ENCODE results near the gene GMDS. TPM values are rescaled to one million over a fixed set of nuclear protein-coding genes. Genes with fewer than 3 reads are reported as not detected.

GMDS gene
- total and polyA plus RNA-seq, 2 donors (not counting 3 experiments of a cell fraction or from before 2014, with no cell fraction given) = 9.8 to 23.5 TPM

DNA sequence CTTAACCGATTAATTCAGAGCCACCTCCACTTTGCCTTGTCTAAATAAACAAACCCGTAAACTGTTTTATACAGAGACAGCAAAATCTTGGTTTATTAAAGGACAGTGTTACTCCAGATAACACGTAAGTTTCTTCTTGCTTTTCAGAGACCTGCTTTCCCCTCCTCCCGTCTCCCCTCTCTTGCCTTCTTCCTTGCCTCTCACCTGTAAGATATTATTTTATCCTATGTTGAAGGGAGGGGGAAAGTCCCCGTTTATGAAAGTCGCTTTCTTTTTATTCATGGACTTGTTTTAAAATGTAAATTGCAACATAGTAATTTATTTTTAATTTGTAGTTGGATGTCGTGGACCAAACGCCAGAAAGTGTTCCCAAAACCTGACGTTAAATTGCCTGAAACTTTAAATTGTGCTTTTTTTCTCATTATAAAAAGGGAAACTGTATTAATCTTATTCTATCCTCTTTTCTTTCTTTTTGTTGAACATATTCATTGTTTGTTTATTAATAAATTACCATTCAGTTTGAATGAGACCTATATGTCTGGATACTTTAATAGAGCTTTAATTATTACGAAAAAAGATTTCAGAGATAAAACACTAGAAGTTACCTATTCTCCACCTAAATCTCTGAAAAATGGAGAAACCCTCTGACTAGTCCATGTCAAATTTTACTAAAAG, 633.0 kb downstream of the GMDS start:
- H3K9me1 ChIP-seq (replicated peaks; ENCODE audit: control insufficient read depth, extremely low read depth, insufficient read depth, low read length) = no peaks in the 10 kb centered on the region
- peaks cover 5 to 12% of the 10 kb centered on the region in 2 experiments for H3K27me3 ChIP-seq (ENCODE audit: control insufficient read depth in 2 of 2, insufficient read depth in 2 of 2, low read length in 2 of 2)
- peak overlapping the region; percentile 81 to 89 (median 87) for H3K4me3 ChIP-seq (replicated peaks in 1 of 3; ENCODE audit: insufficient read depth in 1 of 3, low read depth in 1 of 3, low read length in 3 of 3)
- TF ChIP-seq POLR2A (IDR thresholded peaks at IDR 0.05; ENCODE audit: low read depth, low read length) (no peak), MYC (IDR thresholded peaks at IDR 0.05; ENCODE audit: low read depth, low read length) (no peak)
- intact Hi-C loops (cut with micrococcal nuclease) (loop anchor here (2.0 to 10.0 kb wide), 6 partner anchors 74 to 1452 kb away; partner anchors contain the start of genes RIPK1 and WRNIP1), dilution Hi-C loops (cut with MboI; ENCODE audit: extremely low pct_ligation_motif_present, low sequenced_read_pairs) (loop anchor here (25.0 kb wide), 1 partner anchor 500 kb away; no protein-coding TSS in a partner anchor)
- H3K4me2 ChIP-seq (ENCODE audit: insufficient read depth, low read length) = peak overlapping the region; percentile 94
- FAIRE-seq (no peak), DNase-seq (ENCODE audit: low read depth, low spot score) (peak; percentile 48)
- peak overlapping the region; percentile 89 for H3K9ac ChIP-seq (replicated peaks; ENCODE audit: extremely low read depth, insufficient read depth, low read length)
- no peaks in the 10 kb centered on the region for H3K9me3 ChIP-seq (replicated peaks; ENCODE audit: control insufficient read depth, insufficient read depth, low read length)
- ChIA-PET POLR2A (interaction anchor here (0.7 to 1.2 kb wide), 2 partner anchors 173 to 492 kb away, joined by 3 to 5 read pairs; no protein-coding TSS in a partner anchor), CTCF (interaction anchor here (0.7 to 3.5 kb wide), 14 partner anchors 7 to 1022 kb away, joined by 3 to 49 read pairs (median 4); no protein-coding TSS in a partner anchor)
- H3K4me1 ChIP-seq (ENCODE audit: control insufficient read depth, extremely low read depth, insufficient read depth, low read length) = peaks cover 22% of the 10 kb centered on the region
- no peak overlapping the region for H2AFZ ChIP-seq (ENCODE audit: low read depth, low read length)
- peak overlapping the region; percentile 81 for H3K27ac ChIP-seq (ENCODE audit: insufficient read depth, low read depth, low read length)
- TSS peak; percentile 41 for BruUV-seq (replicated peaks)
- peaks cover 4% of the 10 kb centered on the region for H4K20me1 ChIP-seq (replicated peaks; ENCODE audit: control insufficient read depth, extremely low read depth, insufficient read depth, low read length)
- peaks cover 62% of the 10 kb centered on the region for H3K79me2 ChIP-seq (ENCODE audit: control insufficient read depth, insufficient read depth, low read length)
- H3K36me3 ChIP-seq (ENCODE audit: control insufficient read depth in 2 of 2, extremely low read depth in 1 of 2, insufficient read depth in 2 of 2, low read length in 2 of 2) = no peaks in the 10 kb centered on the region

DNA sequence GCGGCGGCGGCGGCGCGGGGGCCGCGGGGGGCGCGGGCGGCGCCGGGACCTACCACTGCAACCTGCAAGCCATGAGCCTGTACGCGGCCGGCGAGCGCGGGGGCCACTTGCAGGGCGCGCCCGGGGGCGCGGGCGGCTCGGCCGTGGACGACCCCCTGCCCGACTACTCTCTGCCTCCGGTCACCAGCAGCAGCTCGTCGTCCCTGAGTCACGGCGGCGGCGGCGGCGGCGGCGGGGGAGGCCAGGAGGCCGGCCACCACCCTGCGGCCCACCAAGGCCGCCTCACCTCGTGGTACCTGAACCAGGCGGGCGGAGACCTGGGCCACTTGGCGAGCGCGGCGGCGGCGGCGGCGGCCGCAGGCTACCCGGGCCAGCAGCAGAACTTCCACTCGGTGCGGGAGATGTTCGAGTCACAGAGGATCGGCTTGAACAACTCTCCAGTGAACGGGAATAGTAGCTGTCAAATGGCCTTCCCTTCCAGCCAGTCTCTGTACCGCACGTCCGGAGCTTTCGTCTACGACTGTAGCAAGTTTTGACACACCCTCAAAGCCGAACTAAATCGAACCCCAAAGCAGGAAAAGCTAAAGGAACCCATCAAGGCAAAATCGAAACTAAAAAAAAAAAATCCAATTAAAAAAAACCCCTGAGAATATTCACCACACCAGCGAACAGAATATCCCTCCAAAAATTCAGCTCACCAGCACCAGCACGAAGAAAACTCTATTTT, 633.7 kb downstream of the GMDS start:
- intact Hi-C loops (cut with micrococcal nuclease) = loop anchor here (2.0 to 10.0 kb wide), 7 partner anchors 75 to 1453 kb away; partner anchors contain the start of genes GMDS, RIPK1 and WRNIP1

More for the DNA sequence above, 633.7 kb downstream of the GMDS start:
- CTCF ChIA-PET = interaction anchor here (0.7 to 3.5 kb wide), 19 partner anchors 8 to 1023 kb away, joined by 3 to 49 read pairs (median 4); no protein-coding TSS in a partner anchor
- DNase-seq (ENCODE audit: low read depth, low spot score) (peak; percentile 52), FAIRE-seq (no peak)
- H3K27me3 ChIP-seq (ENCODE audit: control insufficient read depth in 2 of 2, insufficient read depth in 2 of 2, low read length in 2 of 2) = peaks cover 5 to 12% of the 10 kb centered on the region in 2 experiments
- no TSS peak for BruUV-seq (replicated peaks)
- H3K4me1 ChIP-seq (ENCODE audit: control insufficient read depth, extremely low read depth, insufficient read depth, low read length) = peaks cover 15% of the 10 kb centered on the region
- no peaks in the 10 kb centered on the region for H3K9me3 ChIP-seq (replicated peaks; ENCODE audit: control insufficient read depth, insufficient read depth, low read length)
- H2AFZ ChIP-seq (ENCODE audit: low read depth, low read length) = peak overlapping the region; percentile 26
- peak overlapping the region; percentile 81 for H3K27ac ChIP-seq (ENCODE audit: insufficient read depth, low read depth, low read length)
- peaks cover 4% of the 10 kb centered on the region for H4K20me1 ChIP-seq (replicated peaks; ENCODE audit: control insufficient read depth, extremely low read depth, insufficient read depth, low read length)
- TF ChIP-seq POLR2AphosphoS5 (IDR thresholded peaks at IDR 0.05; ENCODE audit: insufficient read depth, low read depth, low read length) (no peak), MYC (IDR thresholded peaks at IDR 0.05; ENCODE audit: low read depth, low read length) (no peak), JUN (IDR thresholded peaks at IDR 0.05; ENCODE audit: borderline replicate concordance, insufficient read depth, insufficient read length, low read depth) (no peak), EZH2 (IDR thresholded peaks at IDR 0.05; ENCODE audit: borderline replicate concordance, low read depth, low read length, severe bottlenecking) (no peak)
- H3K79me2 ChIP-seq (ENCODE audit: control insufficient read depth, insufficient read depth, low read length) = peaks cover 56% of the 10 kb centered on the region
- peak overlapping the region; percentile 89 for H3K9ac ChIP-seq (replicated peaks; ENCODE audit: extremely low read depth, insufficient read depth, low read length)
- POLR2A ChIA-PET = interaction anchor here (1.2 kb wide), 1 partner anchor 493 kb away, joined by 5 read pairs; no protein-coding TSS in a partner anchor
- peak overlapping the region; percentile 94 for H3K4me2 ChIP-seq (ENCODE audit: insufficient read depth, low read length)
- no peaks in the 10 kb centered on the region for H3K9me1 ChIP-seq (replicated peaks; ENCODE audit: control insufficient read depth, extremely low read depth, insufficient read depth, low read length)
- H3K36me3 ChIP-seq (ENCODE audit: control insufficient read depth in 2 of 2, extremely low read depth in 1 of 2, insufficient read depth in 2 of 2, low read length in 2 of 2) = no peaks in the 10 kb centered on the region
- peak overlapping the region; percentile 81 to 89 (median 87) for H3K4me3 ChIP-seq (replicated peaks in 1 of 3; ENCODE audit: insufficient read depth in 1 of 3, low read depth in 1 of 3, low read length in 3 of 3)
- dilution Hi-C loops (cut with MboI; ENCODE audit: extremely low pct_ligation_motif_present, low sequenced_read_pairs) = loop anchor here (25.0 kb wide), 1 partner anchor 501 kb away; no protein-coding TSS in a partner anchor

Data from endothelial cell of umbilical vein (primary cell).